Panc1 (cell line): Measurements from ENCODE around the gene P2RY14. TPM values are rescaled to one million over a fixed set of nuclear protein-coding genes. Genes with fewer than 3 reads are reported as not detected.

Experiments
- ATAC-seq: fragments of 200-7000 bp; cut with Tn5 transposase; 2 replicates; pipeline ENCODE4 v1.9.1; 2020; ENCODE audit warnings: mild to moderate bottlenecking, moderate library complexity
- BruUV-seq: library from RNA; stranded (reverse); fragments of 400-500 nt; replicated peaks from 2 replicates; lab custom pipeline; 2021; lab: Mats Ljungman, UMichigan
- CTCF ChIA-PET: fragments of 300-600 bp; sonication (Branson Sonifier 250); formaldehyde crosslinking; loops from one replicate; lab custom pipeline; 2022; ENCODE audit warnings: antibody characterized with exemption; lab: Charles Lee
- POLR2A ChIA-PET: fragments of 300-600 bp; sonication (Branson Sonifier 250); formaldehyde crosslinking; loops from one replicate; lab custom pipeline; 2022; ENCODE audit warnings: antibody characterized with exemption; lab: Charles Lee
- DNase-seq: peaks from one replicate; pipeline ENCODE4 v3.0.0-alpha.2; 2010; ENCODE audit warnings: low read depth, low spot score
- H3K27ac ChIP-seq: 2 replicates; pipeline ENCODE4 v1.5.1; 2011; ENCODE audit warnings: mild to moderate bottlenecking, low read length, inconsistent platforms
- H3K27me3 ChIP-seq: fragments of 200-500 bp; sonication (Bioruptor generic); 2 replicates; pipeline ENCODE4 v1.6.0; 2014; ENCODE audit warnings: low read length, inconsistent platforms; ENCODE audit not compliant: control insufficient read depth, insufficient read depth
- H3K36me3 ChIP-seq: fragments of 200-500 bp; sonication (Bioruptor generic); 2 replicates; pipeline ENCODE4 v1.5.1; 2014; ENCODE audit warnings: inconsistent platforms, mild to moderate bottlenecking, low read length, moderate library complexity; ENCODE audit not compliant: control insufficient read depth, insufficient read depth
- H3K4me1 ChIP-seq: 2 replicates; pipeline ENCODE4 v1.5.1; 2011; ENCODE audit warnings: inconsistent platforms, mild to moderate bottlenecking, low read length, moderate library complexity; ENCODE audit not compliant: control insufficient read depth, insufficient read depth
- H3K4me3 ChIP-seq, 2 experiments: 2 replicates each; pipeline ENCODE4 v1.5.1; 2011 to 2012; ENCODE audit warnings: low read depth in 2 of 2, low read length in 2 of 2, mild to moderate bottlenecking in 2 of 2, inconsistent platforms in 1 of 2, moderate library complexity in 1 of 2
- H3K9me3 ChIP-seq: fragments of 200-500 bp; sonication (Bioruptor generic); 2 replicates; pipeline ENCODE4 v1.5.1; 2014; ENCODE audit warnings: low read depth, mild to moderate bottlenecking, inconsistent platforms, low read length, moderate library complexity; ENCODE audit not compliant: control insufficient read depth, insufficient read depth
- CTCF ChIP-seq: fragments of 450-650 bp; IDR thresholded peaks from 2 replicates; pipeline ENCODE4 v1.5.1; 2017; ENCODE audit warnings: mild to moderate bottlenecking
- POLR2AphosphoS5 ChIP-seq: IDR thresholded peaks from 2 replicates; pipeline ENCODE4 v1.6.1; 2012; ENCODE audit warnings: mild to moderate bottlenecking, low read depth, low read length, moderate library complexity
- REST ChIP-seq, 2 experiments: IDR thresholded peaks; 2 replicates each; pipeline ENCODE4 v1.6.1; 2011 to 2012; ENCODE audit warnings: low read depth in 2 of 2, control low read depth in 1 of 2, low read length in 1 of 2, mild to moderate bottlenecking in 1 of 2, moderate library complexity in 1 of 2; ENCODE audit not compliant: insufficient read depth in 1 of 2
- SIN3A ChIP-seq: IDR thresholded peaks from 2 replicates; pipeline ENCODE4 v1.6.1; 2012; ENCODE audit warnings: low read depth, mild to moderate bottlenecking, low read length, moderate library complexity, borderline replicate concordance; ENCODE audit not compliant: insufficient read depth
- TCF7L2 ChIP-seq: IDR thresholded peaks from 2 replicates; pipeline ENCODE4 v1.6.1; 2011; ENCODE audit warnings: mild to moderate bottlenecking, low read depth, low read length, inconsistent platforms
- in situ Hi-C: cut with HindIII; loops from 2 replicates; pipeline ENCODE4 v1.10.0; 2016; ENCODE audit warnings: low sequenced_read_pairs, low pct_unique_long_range_greater_than_20kb
- intact Hi-C: fragments of 100-400 bp; cut with micrococcal nuclease; formaldehyde crosslinking; loops from one replicate; pipeline ENCODE4 v1.10.0; 2022; ENCODE audit not compliant: unreplicated experiment
- total RNA-seq: library from RNA; stranded (reverse); gene quantifications from one replicate; pipeline ENCODE4 v1.2.1, GENCODE V29; 2021; ENCODE audit not compliant: unreplicated experiment

P2RY14 gene
- total RNA-seq, 1 experiment from 2014 or later, result not detected

GRCh38 chr3:151225040-151225975 is 53.0 kb downstream of the P2RY14 start:
- intact Hi-C loops (no loop called here), in situ Hi-C loops (no loop called here)
- no TSS peak for BruUV-seq
- DNase-seq (no peak), ATAC-seq (no peak)
- TF ChIP-seq REST (IDR thresholded peaks at IDR 0.05; ENCODE audit: insufficient read depth in 1 of 2, low read depth in 2 of 2, low read length in 1 of 2) (no peak), SIN3A (no peak), CTCF (no peak), POLR2AphosphoS5 (no peak), TCF7L2 (no peak)
- CTCF ChIA-PET, result no interaction called here
- no peak overlapping the region for H3K4me3 ChIP-seq
- no peaks in the 10 kb centered on the region for H3K27me3 ChIP-seq
- POLR2A ChIA-PET, result interaction anchor here (0.6 kb wide), 1 partner anchor 53 kb away, joined by 7 read pairs; the partner anchor contains the start of gene P2RY14
- H3K27ac ChIP-seq, result no peak overlapping the region
- H3K9me3 ChIP-seq, result no peaks in the 10 kb centered on the region
- H3K4me1 ChIP-seq, result no peaks in the 10 kb centered on the region
- no peaks in the 10 kb centered on the region for H3K36me3 ChIP-seq

GRCh38 chr3:151224268-151224866 is 54.0 kb downstream of the P2RY14 start:
- Histone ChIP-seq H3K9me3 (no peaks in the 10 kb centered on the region), H3K4me3 (no peak overlapping the region), H3K4me1 (no peaks in the 10 kb centered on the region), H3K27ac (no peak overlapping the region), H3K27me3 (no peaks in the 10 kb centered on the region), H3K36me3 (no peaks in the 10 kb centered on the region)
- TF ChIP-seq REST (IDR thresholded peaks at IDR 0.05; ENCODE audit: insufficient read depth in 1 of 2, low read depth in 2 of 2, low read length in 1 of 2), result no peak
- no peak for TF ChIP-seq POLR2AphosphoS5
- no peak for TF ChIP-seq SIN3A
- no peak for TF ChIP-seq TCF7L2
- TF ChIP-seq CTCF, result no peak
- intact Hi-C loops (no loop called here), in situ Hi-C loops (no loop called here)
- ATAC-seq (no peak), DNase-seq (no peak)
- ChIA-PET POLR2A (interaction anchor here (0.6 kb wide), 1 partner anchor 54 kb away, joined by 7 read pairs; the partner anchor contains the start of gene P2RY14), CTCF (no interaction called here)
- BruUV-seq, result no TSS peak
